Neural progenitor cell (in vitro differentiated cells): Measurements from ENCODE around the gene ZNF148.

Experiments used
- EZH2 ChIP-seq: fragments of 200-600 bp; sonication (generic); IDR thresholded peaks from 2 replicates; pipeline ENCODE4 v1.6.1; 2017; ENCODE audit warnings: antibody characterized with exemption, mild to moderate bottlenecking, moderate library complexity
- TF ChIP-seq, protein P1 (sequence below): fragments of 200-600 bp; sonication (generic); IDR thresholded peaks from 2 replicates; pipeline ENCODE4 v1.5.1; 2017; ENCODE audit warnings: antibody characterized with exemption, mild to moderate bottlenecking

DNA sequence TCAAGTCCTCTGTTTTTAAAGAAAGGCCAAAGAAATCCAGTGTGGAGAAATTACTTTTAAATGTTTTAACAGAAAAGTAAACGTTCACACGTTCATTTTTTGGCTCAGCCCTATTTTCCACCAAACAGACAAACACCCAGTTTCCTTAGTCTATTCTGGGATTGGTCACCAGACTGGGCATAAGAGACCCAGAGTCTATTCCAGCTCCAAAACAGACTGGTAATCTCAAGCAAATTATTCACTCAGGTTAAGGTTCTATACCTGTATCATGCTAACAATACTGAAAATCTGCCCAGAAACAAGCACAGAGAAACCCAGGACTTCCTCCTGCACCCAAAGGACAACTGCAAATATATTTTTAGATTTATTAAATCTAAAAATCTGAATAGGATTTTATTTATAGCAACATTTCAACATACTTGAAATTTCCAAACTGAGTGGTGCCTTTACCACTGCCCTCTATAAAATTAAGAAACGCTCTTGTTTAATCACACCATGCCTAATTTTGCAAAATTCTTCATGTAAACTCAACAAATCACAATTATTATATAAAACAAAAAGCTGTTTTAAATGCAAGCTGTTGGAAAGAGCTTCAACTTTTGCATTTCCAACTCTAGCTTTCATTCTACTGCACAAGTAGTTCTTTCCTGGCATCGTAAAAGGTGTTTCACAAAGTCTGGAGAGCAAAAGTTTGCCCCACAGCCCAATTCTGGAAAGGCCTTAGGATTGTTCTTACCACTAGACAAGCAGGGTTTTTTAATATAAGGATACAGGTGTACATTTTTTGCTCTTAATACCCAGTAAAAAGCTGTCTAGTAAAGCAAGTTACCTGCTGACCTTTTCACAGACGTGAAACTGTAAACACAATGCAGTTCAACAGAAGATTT lies 18.7 kb downstream of the ZNF148 start:
- no peak for TF ChIP-seq EZH2
- TF ChIP-seq, protein P1, sequence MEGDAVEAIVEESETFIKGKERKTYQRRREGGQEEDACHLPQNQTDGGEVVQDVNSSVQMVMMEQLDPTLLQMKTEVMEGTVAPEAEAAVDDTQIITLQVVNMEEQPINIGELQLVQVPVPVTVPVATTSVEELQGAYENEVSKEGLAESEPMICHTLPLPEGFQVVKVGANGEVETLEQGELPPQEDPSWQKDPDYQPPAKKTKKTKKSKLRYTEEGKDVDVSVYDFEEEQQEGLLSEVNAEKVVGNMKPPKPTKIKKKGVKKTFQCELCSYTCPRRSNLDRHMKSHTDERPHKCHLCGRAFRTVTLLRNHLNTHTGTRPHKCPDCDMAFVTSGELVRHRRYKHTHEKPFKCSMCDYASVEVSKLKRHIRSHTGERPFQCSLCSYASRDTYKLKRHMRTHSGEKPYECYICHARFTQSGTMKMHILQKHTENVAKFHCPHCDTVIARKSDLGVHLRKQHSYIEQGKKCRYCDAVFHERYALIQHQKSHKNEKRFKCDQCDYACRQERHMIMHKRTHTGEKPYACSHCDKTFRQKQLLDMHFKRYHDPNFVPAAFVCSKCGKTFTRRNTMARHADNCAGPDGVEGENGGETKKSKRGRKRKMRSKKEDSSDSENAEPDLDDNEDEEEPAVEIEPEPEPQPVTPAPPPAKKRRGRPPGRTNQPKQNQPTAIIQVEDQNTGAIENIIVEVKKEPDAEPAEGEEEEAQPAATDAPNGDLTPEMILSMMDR = no peak
